Erythroblast (primary cell): ENCODE results near the gene INTS4.

ENCODE experiments used
- GATA1 ChIP-seq: IDR thresholded peaks from 2 replicates; pipeline ENCODE4 v1.6.1; 2011; ENCODE audit warnings: low read depth, mild to moderate bottlenecking, control low read depth, low read length, moderate library complexity
- POLR2A ChIP-seq: IDR thresholded peaks from 2 replicates; pipeline ENCODE4 v1.6.1; 2011; ENCODE audit warnings: mild to moderate bottlenecking, low read length

DNA sequence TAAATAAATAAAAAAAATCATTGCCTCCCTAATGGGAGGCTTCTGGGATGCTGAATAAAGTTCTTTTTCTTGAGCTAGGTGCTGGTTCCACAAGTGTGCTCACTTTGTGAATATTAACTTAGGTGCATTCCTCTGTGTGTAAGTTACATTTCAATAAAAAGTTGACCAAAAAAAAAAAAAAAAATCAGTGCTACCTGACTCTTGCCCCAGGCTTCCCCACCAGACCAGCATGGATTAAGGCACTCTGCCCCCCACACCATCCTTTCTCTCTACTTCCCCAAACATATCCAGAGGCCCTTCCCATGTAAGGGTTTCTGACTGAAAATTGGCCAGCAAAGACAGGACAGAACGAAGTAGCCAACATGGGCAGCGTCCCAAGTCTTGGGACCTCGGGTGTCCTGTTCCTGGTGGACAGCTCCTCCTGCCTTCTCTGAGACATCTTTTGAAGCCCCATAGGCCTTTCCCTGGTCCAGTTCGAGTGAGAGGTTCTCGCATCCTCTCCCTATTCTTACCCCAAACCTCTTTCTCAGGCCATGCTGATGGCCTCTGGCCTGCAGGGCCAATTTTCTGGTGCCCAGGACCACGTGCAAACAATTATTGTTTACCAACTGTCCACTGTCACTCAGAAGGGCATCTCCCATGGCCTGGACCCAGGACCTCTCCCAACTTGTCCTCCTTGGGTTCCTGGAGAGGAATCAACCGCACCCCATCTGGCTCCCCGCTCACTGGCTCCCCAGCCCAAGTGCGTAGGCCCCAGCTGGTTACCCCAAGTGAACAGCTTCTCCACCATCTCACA is 43.6 kb upstream of the INTS4 start:
- TF ChIP-seq POLR2A: no peak
- TF ChIP-seq GATA1: no peak
